ENCODE data around the gene ADAMTS12. TPM values are rescaled to one million over a fixed set of nuclear protein-coding genes. Genes with fewer than 3 reads are reported as not detected.

Gene ADAMTS12
- total and polyA plus RNA-seq, 5 donors from 2014 or later, result not detected

- Mint-ChIP-seq H3K36me3 (no peaks in the 10 kb centered on the region), H3K4me1 (no peaks in the 10 kb centered on the region), H3K27ac (no peak overlapping the region), H3K27me3 (no peaks in the 10 kb centered on the region), H3K4me3 (no peak overlapping the region), H3K9me3 (peaks cover 0 to 3% (median 0%) of the 10 kb centered on the region in 7 donors)
- Histone ChIP-seq H3K27me3 (ENCODE audit: control insufficient read depth, insufficient read depth, low read length) (no peaks in the 10 kb centered on the region), H3K36me3 (ENCODE audit: control insufficient read depth, insufficient read depth, low read length) (no peaks in the 10 kb centered on the region), H3K27ac (ENCODE audit: insufficient read depth, low read length, poor library complexity, severe bottlenecking) (no peak overlapping the region), H3K9me3 (ENCODE audit: control insufficient read depth in 2 of 2, low read length in 2 of 2) (no peaks in the 10 kb centered on the region), H3K4me1 (ENCODE audit: control insufficient read depth, insufficient read depth, low read length, poor library complexity, severe bottlenecking) (no peaks in the 10 kb centered on the region), H3K4me3 (ENCODE audit: low read depth, low read length) (no peak overlapping the region)
- DNase-seq (no peak), ATAC-seq (ENCODE audit: low read depth in 2 of 2) (no peak)
Observed at GRCh38 chr5:33721491-33722200, 170.1 kb downstream of the ADAMTS12 start.

DNA sequence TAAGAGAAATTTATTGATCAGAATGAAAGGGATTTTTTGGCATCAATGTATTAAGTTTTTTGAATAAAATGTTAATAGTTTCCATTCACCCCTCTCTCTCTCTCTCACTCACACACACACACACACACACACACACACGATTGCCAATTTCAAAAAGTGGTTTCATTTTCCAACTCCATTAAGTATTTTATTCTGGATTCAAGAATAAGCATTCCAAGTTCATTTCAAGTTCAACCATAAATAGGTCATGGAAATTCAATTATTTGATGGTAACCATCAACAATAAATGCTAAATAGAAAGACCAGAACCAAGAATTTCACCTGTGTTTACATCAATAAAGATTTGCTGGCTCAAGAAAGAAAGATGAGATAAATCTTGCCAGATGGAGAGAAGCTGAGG lies 171.6 kb downstream of the ADAMTS12 start:
- DNase-seq (no peak), ATAC-seq (ENCODE audit: low read depth in 2 of 2) (no peak)
- Mint-ChIP-seq H3K27ac (peak overlapping the region in 1 of 3 donors; percentile 35), H3K27me3 (no peaks in the 10 kb centered on the region), H3K4me1 (no peaks in the 10 kb centered on the region), H3K9me3 (peaks cover 0 to 3% (median 0%) of the 10 kb centered on the region in 7 donors), H3K36me3 (no peaks in the 10 kb centered on the region), H3K4me3 (no peak overlapping the region)
- H3K9me3 ChIP-seq (ENCODE audit: control insufficient read depth in 2 of 2, low read length in 2 of 2), result no peaks in the 10 kb centered on the region
- no peaks in the 10 kb centered on the region for H3K27me3 ChIP-seq (ENCODE audit: control insufficient read depth, insufficient read depth, low read length)
- H3K4me1 ChIP-seq (ENCODE audit: control insufficient read depth, insufficient read depth, low read length, poor library complexity, severe bottlenecking), result no peaks in the 10 kb centered on the region
- no peaks in the 10 kb centered on the region for H3K36me3 ChIP-seq (ENCODE audit: control insufficient read depth, insufficient read depth, low read length)
- H3K27ac ChIP-seq (ENCODE audit: insufficient read depth, low read length, poor library complexity, severe bottlenecking), result no peak overlapping the region
- no peak overlapping the region for H3K4me3 ChIP-seq (ENCODE audit: low read depth, low read length)

DNA sequence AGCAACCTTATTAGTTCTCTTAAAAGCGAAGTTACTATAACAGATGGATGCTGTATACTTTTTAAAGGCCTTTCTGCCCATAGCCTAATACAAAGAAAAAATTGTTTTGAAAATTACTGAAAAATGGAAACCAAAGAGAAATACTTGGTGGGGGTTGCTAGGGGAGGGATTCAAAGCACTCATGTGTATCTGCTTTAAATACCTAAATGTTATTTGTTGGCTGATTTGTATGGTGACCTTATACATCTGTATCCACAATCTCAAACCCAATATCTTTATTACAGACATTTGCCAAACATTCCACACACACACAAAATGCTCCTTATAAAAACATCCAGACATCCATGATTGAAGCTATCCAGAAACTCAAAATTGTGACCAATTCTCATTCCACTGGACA lies 172.0 kb downstream of the ADAMTS12 start:
- Histone ChIP-seq H3K9me3 (ENCODE audit: control insufficient read depth in 2 of 2, low read length in 2 of 2) (no peaks in the 10 kb centered on the region), H3K27ac (ENCODE audit: insufficient read depth, low read length, poor library complexity, severe bottlenecking) (no peak overlapping the region), H3K4me1 (ENCODE audit: control insufficient read depth, insufficient read depth, low read length, poor library complexity, severe bottlenecking) (no peaks in the 10 kb centered on the region), H3K27me3 (ENCODE audit: control insufficient read depth, insufficient read depth, low read length) (no peaks in the 10 kb centered on the region), H3K4me3 (ENCODE audit: low read depth, low read length) (no peak overlapping the region), H3K36me3 (ENCODE audit: control insufficient read depth, insufficient read depth, low read length) (no peaks in the 10 kb centered on the region)
- ATAC-seq (ENCODE audit: low read depth in 2 of 2), result no peak
- Mint-ChIP-seq H3K27ac (no peak overlapping the region), H3K36me3 (no peaks in the 10 kb centered on the region), H3K4me3 (no peak overlapping the region), H3K4me1 (no peaks in the 10 kb centered on the region), H3K27me3 (no peaks in the 10 kb centered on the region), H3K9me3 (peaks cover 0 to 3% (median 0%) of the 10 kb centered on the region in 7 donors)
- DNase-seq, result no peak

GRCh38 chr5:33715661-33716060 lies 176.1 kb downstream of the ADAMTS12 start:
- H3K9me3 ChIP-seq (ENCODE audit: control insufficient read depth in 2 of 2, low read length in 2 of 2), result no peaks in the 10 kb centered on the region
- no peaks in the 10 kb centered on the region for H3K36me3 ChIP-seq (ENCODE audit: control insufficient read depth, insufficient read depth, low read length)
- H3K27me3 Mint-ChIP-seq, result no peaks in the 10 kb centered on the region
- H3K27me3 ChIP-seq (ENCODE audit: control insufficient read depth, insufficient read depth, low read length), result no peaks in the 10 kb centered on the region
- ATAC-seq (ENCODE audit: low read depth in 2 of 2) (no peak), DNase-seq (no peak)
- no peaks in the 10 kb centered on the region for H3K36me3 Mint-ChIP-seq
- peaks cover 0 to 5% (median 0%) of the 10 kb centered on the region in 4 donors for H3K4me1 Mint-ChIP-seq
- no peak overlapping the region for H3K27ac Mint-ChIP-seq
- H3K4me3 Mint-ChIP-seq, result no peak overlapping the region
- no peak overlapping the region for H3K4me3 ChIP-seq (ENCODE audit: low read depth, low read length)
- H3K9me3 Mint-ChIP-seq, result peaks cover 0 to 4% (median 0%) of the 10 kb centered on the region in 7 donors
- no peak overlapping the region for H3K27ac ChIP-seq (ENCODE audit: insufficient read depth, low read length, poor library complexity, severe bottlenecking)
- no peaks in the 10 kb centered on the region for H3K4me1 ChIP-seq (ENCODE audit: control insufficient read depth, insufficient read depth, low read length, poor library complexity, severe bottlenecking)

DNA sequence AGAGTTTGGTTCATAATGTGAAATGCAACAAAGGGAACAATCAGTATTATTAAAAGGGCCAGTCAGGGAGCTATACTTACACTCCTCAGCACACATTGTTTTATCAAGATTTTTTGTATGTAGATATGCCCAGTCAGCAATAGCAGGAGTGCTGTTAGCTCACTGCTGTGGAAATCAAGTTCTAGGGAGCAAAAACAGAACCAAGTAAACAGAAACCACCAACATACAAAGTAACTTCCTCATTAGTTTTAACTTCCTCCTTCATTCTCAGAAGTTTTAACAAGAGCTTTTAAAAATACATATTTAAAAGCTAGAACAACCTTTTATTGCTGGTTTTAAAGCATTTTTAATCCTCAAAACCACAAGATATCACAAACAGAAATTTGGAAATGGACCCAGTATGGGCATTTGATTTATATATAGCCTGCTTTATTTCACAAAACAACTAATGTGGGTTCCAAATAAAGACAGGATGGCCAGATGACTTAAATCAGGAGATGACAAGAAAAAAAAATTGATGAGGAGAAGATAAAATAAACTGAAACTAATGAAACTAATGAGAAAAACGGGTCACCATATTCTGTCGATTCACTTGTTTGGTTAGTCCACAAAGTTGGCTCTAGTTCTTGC lies 178.5 kb downstream of the ADAMTS12 start:
- peaks cover 0 to 5% (median 0%) of the 10 kb centered on the region in 4 donors for H3K4me1 Mint-ChIP-seq
- Histone ChIP-seq H3K27me3 (ENCODE audit: control insufficient read depth, insufficient read depth, low read length) (no peaks in the 10 kb centered on the region), H3K4me1 (ENCODE audit: control insufficient read depth, insufficient read depth, low read length, poor library complexity, severe bottlenecking) (no peaks in the 10 kb centered on the region), H3K27ac (ENCODE audit: insufficient read depth, low read length, poor library complexity, severe bottlenecking) (no peak overlapping the region), H3K36me3 (ENCODE audit: control insufficient read depth, insufficient read depth, low read length) (no peaks in the 10 kb centered on the region), H3K4me3 (ENCODE audit: low read depth, low read length) (no peak overlapping the region), H3K9me3 (ENCODE audit: control insufficient read depth in 2 of 2, low read length in 2 of 2) (no peaks in the 10 kb centered on the region)
- no peak overlapping the region for H3K4me3 Mint-ChIP-seq
- H3K9me3 Mint-ChIP-seq, result peaks cover 0 to 4% (median 3%) of the 10 kb centered on the region in 7 donors
- DNase-seq, result no peak
- no peaks in the 10 kb centered on the region for H3K36me3 Mint-ChIP-seq
- no peak overlapping the region for H3K27ac Mint-ChIP-seq
- no peak for ATAC-seq (ENCODE audit: low read depth in 2 of 2)
- H3K27me3 Mint-ChIP-seq, result no peaks in the 10 kb centered on the region

DNA sequence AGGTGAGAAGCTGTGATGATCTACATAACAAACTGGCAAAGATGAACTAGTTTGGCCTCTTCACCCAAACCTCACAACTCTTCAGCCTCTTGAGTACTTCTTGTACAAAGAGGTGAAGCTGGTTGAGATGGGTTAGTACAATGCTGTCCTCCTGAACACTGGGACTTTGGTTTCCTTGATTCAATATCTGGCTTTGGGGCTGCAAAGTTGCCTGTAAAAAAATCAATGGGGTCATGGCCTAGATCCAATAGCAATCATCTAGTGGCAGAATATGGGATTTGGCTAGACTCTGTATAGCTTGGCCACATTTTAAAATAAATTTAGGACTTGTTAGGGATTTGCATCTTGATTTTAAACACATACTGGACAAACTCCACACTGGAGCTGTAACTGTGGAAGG lies 179.1 kb downstream of the ADAMTS12 start:
- no peaks in the 10 kb centered on the region for H3K27me3 ChIP-seq (ENCODE audit: control insufficient read depth, insufficient read depth, low read length)
- Mint-ChIP-seq H3K4me1 (peaks cover 0 to 5% (median 0%) of the 10 kb centered on the region in 4 donors), H3K36me3 (no peaks in the 10 kb centered on the region), H3K27me3 (no peaks in the 10 kb centered on the region), H3K27ac (no peak overlapping the region), H3K9me3 (peaks cover 0 to 4% (median 3%) of the 10 kb centered on the region in 7 donors), H3K4me3 (no peak overlapping the region)
- no peak overlapping the region for H3K27ac ChIP-seq (ENCODE audit: insufficient read depth, low read length, poor library complexity, severe bottlenecking)
- H3K4me3 ChIP-seq (ENCODE audit: low read depth, low read length), result no peak overlapping the region
- no peaks in the 10 kb centered on the region for H3K4me1 ChIP-seq (ENCODE audit: control insufficient read depth, insufficient read depth, low read length, poor library complexity, severe bottlenecking)
- H3K36me3 ChIP-seq (ENCODE audit: control insufficient read depth, insufficient read depth, low read length), result no peaks in the 10 kb centered on the region
- DNase-seq (no peak), ATAC-seq (ENCODE audit: low read depth in 2 of 2) (no peak)
- H3K9me3 ChIP-seq (ENCODE audit: control insufficient read depth in 2 of 2, low read length in 2 of 2), result no peaks in the 10 kb centered on the region

DNA sequence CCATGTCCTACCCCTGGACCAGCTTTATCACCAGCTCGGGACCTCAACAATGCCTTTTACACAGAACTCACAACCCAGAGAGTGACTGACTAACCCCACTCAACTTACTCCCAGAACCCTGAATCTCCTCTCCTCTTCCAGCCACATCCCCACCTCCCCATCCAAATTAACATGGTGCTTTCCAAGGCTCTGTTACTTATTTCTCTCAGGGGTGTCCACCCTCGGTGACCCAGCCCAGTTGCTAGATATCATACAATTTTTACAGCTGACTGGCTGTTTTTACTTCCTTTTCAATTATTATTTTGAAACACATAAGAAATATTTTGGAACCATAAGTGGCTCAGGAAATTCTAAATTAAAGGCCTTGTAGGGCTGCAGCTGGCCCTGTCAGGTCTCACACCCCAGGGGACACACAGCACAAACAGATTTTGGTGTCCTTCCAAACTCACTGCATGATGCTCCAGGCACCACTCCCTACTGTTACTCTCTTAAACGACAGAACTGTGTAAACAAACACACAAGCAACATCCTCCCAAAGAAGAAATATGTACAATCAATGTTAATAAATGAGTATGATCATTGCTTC lies 180.6 kb downstream of the ADAMTS12 start:
- Histone ChIP-seq H3K36me3 (ENCODE audit: control insufficient read depth, insufficient read depth, low read length) (no peaks in the 10 kb centered on the region), H3K27ac (ENCODE audit: insufficient read depth, low read length, poor library complexity, severe bottlenecking) (no peak overlapping the region), H3K27me3 (ENCODE audit: control insufficient read depth, insufficient read depth, low read length) (no peaks in the 10 kb centered on the region), H3K4me1 (ENCODE audit: control insufficient read depth, insufficient read depth, low read length, poor library complexity, severe bottlenecking) (no peaks in the 10 kb centered on the region), H3K4me3 (ENCODE audit: low read depth, low read length) (no peak overlapping the region), H3K9me3 (ENCODE audit: control insufficient read depth in 2 of 2, low read length in 2 of 2) (no peaks in the 10 kb centered on the region)
- Mint-ChIP-seq H3K27ac (no peak overlapping the region), H3K4me1 (peaks cover 0 to 5% (median 0%) of the 10 kb centered on the region in 4 donors), H3K27me3 (no peaks in the 10 kb centered on the region), H3K4me3 (no peak overlapping the region), H3K36me3 (no peaks in the 10 kb centered on the region), H3K9me3 (peaks cover 0 to 10% (median 7%) of the 10 kb centered on the region in 7 donors)
- DNase-seq (no peak), ATAC-seq (ENCODE audit: low read depth in 2 of 2) (no peak)

Measured in CD4-positive, CD25-positive, alpha-beta regulatory T cell (primary cell).